GM12878 (cell line): ENCODE results near the gene HOXD9. TPM values are rescaled to one million over a fixed set of nuclear protein-coding genes. Genes with fewer than 3 reads are reported as not detected.

Experiments
- ATAC-seq: fragments of 200-7000 bp; cut with Tn5 transposase; 3 replicates; pipeline ENCODE4 v1.9.1; 2020; ENCODE audit warnings: mild to moderate bottlenecking, moderate library complexity
- BruUV-seq: library from RNA; stranded (reverse); fragments of 400-500 nt; replicated peaks from 2 replicates; lab custom pipeline; 2021; lab: Mats Ljungman, UMichigan
- CTCF ChIA-PET: fragments of 300-600 bp; sonication (Branson Sonifier 250); formaldehyde crosslinking; extraction: SDS; loops from one replicate; lab custom pipeline; 2021; ENCODE audit warnings: inconsistent platforms; lab: Yijun Ruan, JAX
- POLR2A ChIA-PET: fragments of 350-600 bp; formaldehyde crosslinking; extraction: SDS; loops from one replicate; lab custom pipeline; 2021; ENCODE audit warnings: inconsistent platforms; lab: Charles Lee
- RAD21 ChIA-PET: fragments of 300-600 bp; sonication (Branson Sonifier 250); formaldehyde crosslinking; loops from one replicate; lab custom pipeline; 2023; ENCODE audit warnings: antibody characterized with exemption; ENCODE audit not compliant: unreplicated experiment; lab: Charles Lee
- SMC1A ChIA-PET: fragments of 300-600 bp; sonication (Branson Sonifier 250); formaldehyde crosslinking; loops from one replicate; lab custom pipeline; 2023; ENCODE audit not compliant: unreplicated experiment, uncharacterized antibody; lab: Charles Lee
- DNase-seq: peaks from one replicate; pipeline ENCODE4 v3.0.0-alpha.2; 2011; ENCODE audit warnings: low read depth, low spot score
- FAIRE-seq: peaks from 3 replicates; lab custom pipeline; 2011; peaks lifted over from hg19 to GRCh38; lab: Jason Lieb, UNC
- H2AFZ ChIP-seq: 2 replicates; pipeline ENCODE4 v1.6.0; 2011; ENCODE audit warnings: low read depth, low read length, control low read depth; ENCODE audit not compliant: control insufficient read depth
- H3K27ac ChIP-seq: 2 replicates; pipeline ENCODE4 v1.5.1; 2011; ENCODE audit warnings: control low read depth; ENCODE audit not compliant: control insufficient read depth, insufficient read depth
- H3K27me3 ChIP-seq, 2 experiments: replicated peaks in 1 of 2; 2 replicates each; pipeline versions ENCODE4 v1.6.0 to v1.6.1; 2011; ENCODE audit warnings: low read length in 1 of 2; ENCODE audit not compliant: control insufficient read depth in 2 of 2, insufficient read depth in 2 of 2
- H3K36me3 ChIP-seq, 2 experiments: 2 replicates each; pipeline ENCODE4 v1.5.1; 2011; ENCODE audit warnings: low read length in 1 of 2; ENCODE audit not compliant: control insufficient read depth in 2 of 2, insufficient read depth in 2 of 2
- H3K4me1 ChIP-seq: 2 replicates; pipeline ENCODE4 v1.6.1; 2011; ENCODE audit warnings: mild to moderate bottlenecking, low read length, moderate library complexity, mixed read lengths; ENCODE audit not compliant: control insufficient read depth, insufficient read depth
- H3K4me2 ChIP-seq: 2 replicates; pipeline ENCODE4 v1.6.0; 2011; ENCODE audit warnings: control low read depth; ENCODE audit not compliant: control insufficient read depth, insufficient read depth
- H3K4me3 ChIP-seq: fragments of 200-600 bp; sonication (generic); 2 replicates; pipeline ENCODE4 v1.5.1; 2016
- H3K79me2 ChIP-seq: 2 replicates; pipeline ENCODE4 v1.6.0; 2011; ENCODE audit warnings: low read length; ENCODE audit not compliant: control insufficient read depth, insufficient read depth
- H3K9ac ChIP-seq: 2 replicates; pipeline ENCODE4 v1.8.0; 2011; ENCODE audit warnings: low read length, control low read depth, mixed read lengths; ENCODE audit not compliant: control insufficient read depth, insufficient read depth
- H3K9me3 ChIP-seq: replicated peaks from 3 replicates; pipeline ENCODE4 v1.5.1; 2011; ENCODE audit warnings: mild to moderate bottlenecking, low read length; ENCODE audit not compliant: control insufficient read depth, insufficient read depth
- H4K20me1 ChIP-seq: 2 replicates; pipeline ENCODE4 v1.6.0; 2011; ENCODE audit not compliant: control insufficient read depth, insufficient read depth
- ATF7 ChIP-seq: fragments of 450-650 bp; IDR thresholded peaks from 2 replicates; pipeline ENCODE4 v1.6.1; 2016; ENCODE audit warnings: low read depth, mild to moderate bottlenecking
- GABPA ChIP-seq: IDR thresholded peaks from 2 replicates; pipeline ENCODE4 v1.6.1; 2014; ENCODE audit warnings: antibody characterized with exemption, low read depth, mild to moderate bottlenecking, inconsistent platforms
- HDAC2 ChIP-seq: fragments of 200-600 bp; sonication (generic); IDR thresholded peaks from 2 replicates; pipeline ENCODE4 v1.6.1; 2017
- HDAC6 ChIP-seq: fragments of 200-600 bp; sonication (generic); IDR thresholded peaks from one replicate; pipeline ENCODE4 v1.8.0; 2017; ENCODE audit warnings: antibody characterized with exemption; ENCODE audit not compliant: unreplicated experiment
- LARP7 ChIP-seq: fragments of 450-650 bp; IDR thresholded peaks from 2 replicates; pipeline ENCODE4 v1.6.1; 2017; ENCODE audit warnings: mild to moderate bottlenecking
- MTA2 ChIP-seq: fragments of 450-650 bp; IDR thresholded peaks from 2 replicates; pipeline ENCODE4 v1.6.1; 2016; ENCODE audit warnings: low read depth, mild to moderate bottlenecking, moderate library complexity
- NFIC ChIP-seq: IDR thresholded peaks from 2 replicates; pipeline ENCODE4 v1.6.1; 2012; ENCODE audit warnings: low read depth, mild to moderate bottlenecking, inconsistent platforms, low read length, moderate library complexity
- SREBF2 ChIP-seq: IDR thresholded peaks from 2 replicates; pipeline ENCODE4 v1.6.1; 2012; ENCODE audit warnings: mild to moderate bottlenecking, low read length
- STAT1 ChIP-seq: fragments of 450-650 bp; conservative IDR thresholded peaks from 2 replicates; pipeline ENCODE4 v1.6.1; 2014; ENCODE audit warnings: antibody characterized with exemption, mild to moderate bottlenecking
- YY1 ChIP-seq: IDR thresholded peaks from 2 replicates; pipeline ENCODE4 v1.6.1; 2011; ENCODE audit warnings: low read depth, mild to moderate bottlenecking, low read length
- ZNF274 ChIP-seq: IDR thresholded peaks from one replicate; pipeline ENCODE4 v1.8.0; 2011; ENCODE audit not compliant: insufficient read length, insufficient read depth
- WGBS: methylation state at CpG from one replicate; pipeline ENCODE4 v1.1.6; 2016; ENCODE audit warnings: low lambda C conversion rate; ENCODE audit not compliant: insufficient replicate concordance, insufficient coverage; ENCODE audit errors: missing lambda C conversion rate; 5-methylcytosine and 5-hydroxymethylcytosine counted together
- in situ Hi-C: fragments of 300-500 bp; cut with MboI; formaldehyde crosslinking; loops from 9 replicates; pipeline ENCODE4 v1.14.3; 2018; ENCODE audit warnings: mixed read lengths
- intact Hi-C: fragments of 100-400 bp; cut with micrococcal nuclease; formaldehyde crosslinking; loops from one replicate; pipeline ENCODE4 v1.14.2; 2022; ENCODE audit not compliant: unreplicated experiment
- polyA plus RNA-seq, 11 experiments: library from polyadenylated mRNA; depleted of rRNA in 4 of 11; unstranded in 6 of 11; stranded (reverse) in 5 of 11; fragments of >200 nt; fragmentation: Nextera tagmentation in 4 of 11; fragmentation: Illumina TruSeq in 1 of 11; extraction: Ambion mirVana in 4 of 11; extraction: Trizol in 1 of 11; gene quantifications; 1 replicate in 1 of 11; 2 replicates in 10 of 11; pipeline versions ENCODE4 v1.2.1 to v1.2.3, GENCODE V29; 2011 to 2016; ENCODE audit warnings: inconsistent platforms in 2 of 11, missing spikeins in 2 of 11, low read depth in 1 of 11
- total RNA-seq, 4 experiments: library from RNA; depleted of rRNA in 3 of 4; stranded (reverse); fragments of >200 nt in 3 of 4; fragmentation: Illumina TruSeq in 1 of 4; extraction: Trizol in 1 of 4; gene quantifications; 2 replicates each; pipeline versions ENCODE4 v1.2.1 to v1.2.3, GENCODE V29; 2013 to 2021
- TF ChIP-seq, protein P1 (sequence below), 3 experiments: IDR thresholded peaks in 2 of 3; conservative IDR thresholded peaks in 1 of 3; 2 replicates each; pipeline ENCODE4 v1.5.1; 2011; ENCODE audit warnings: low read depth in 3 of 3, low read length in 3 of 3, mild to moderate bottlenecking in 3 of 3, control low read depth in 2 of 3, moderate library complexity in 2 of 3, inconsistent platforms in 1 of 3, mixed read lengths in 1 of 3; ENCODE audit not compliant: control insufficient read depth in 2 of 3, insufficient read depth in 1 of 3; ENCODE audit errors: extremely low read depth in 1 of 3

Gene HOXD9
- total and polyA plus RNA-seq, 10 of the 15 experiments (the other 5 are each of a cell fraction or from before 2014, with no cell fraction given) = not detected

DNA sequence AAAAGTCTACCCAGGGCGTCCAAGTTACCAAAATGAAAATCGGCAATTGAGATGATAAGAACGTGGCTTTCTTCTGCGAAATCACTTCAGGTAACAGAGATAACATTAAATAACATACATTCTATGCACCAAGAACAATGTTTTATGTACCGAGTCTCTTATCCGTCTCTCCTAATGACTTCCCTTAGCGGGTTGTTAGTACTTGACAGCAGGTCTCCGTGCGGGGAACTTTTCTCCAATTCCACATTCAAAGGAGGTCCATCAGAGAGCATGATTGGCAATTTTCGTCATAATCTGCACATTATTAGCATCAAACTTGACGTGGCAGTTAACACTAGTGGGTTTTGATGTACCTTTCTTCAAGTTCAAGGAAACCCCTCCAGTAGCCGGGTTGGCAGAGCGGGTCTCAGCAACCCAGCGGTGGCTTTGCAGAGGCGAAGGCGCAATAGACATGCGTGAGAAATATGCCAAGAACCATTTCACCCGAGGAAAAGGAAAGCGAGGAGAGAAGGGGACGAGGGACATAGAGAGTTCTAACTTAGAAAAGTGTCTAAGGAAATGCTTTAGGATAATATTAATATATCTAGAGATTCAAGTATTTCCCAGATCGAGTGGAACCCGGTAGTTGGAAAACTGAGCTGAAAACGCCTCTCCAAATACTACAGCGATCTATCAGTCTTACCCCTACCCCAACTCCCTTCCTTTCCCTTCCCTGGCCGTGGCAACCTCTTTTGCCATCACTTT lies 43.8 kb upstream of the HOXD9 start:
- H3K27me3 ChIP-seq = peaks cover 4 to 23% of the 10 kb centered on the region in 2 experiments
- no peak overlapping the region for H3K4me2 ChIP-seq
- H3K36me3 ChIP-seq = no peaks in the 10 kb centered on the region
- POLR2A ChIA-PET = no interaction called here
- H3K4me1 ChIP-seq = no peaks in the 10 kb centered on the region
- peaks cover 20% of the 10 kb centered on the region; the same call in 2 of the 3 replicates for H3K9me3 ChIP-seq
- DNase-seq (no peak), FAIRE-seq (no peak), ATAC-seq (no peak)
- CTCF ChIA-PET = no interaction called here
- no peak overlapping the region for H3K4me3 ChIP-seq
- H2AFZ ChIP-seq = no peak overlapping the region
- H3K9ac ChIP-seq = no peak overlapping the region
- WGBS = 33% methylated on average over 25 of the region's 25 CpGs
- no peak overlapping the region for H3K27ac ChIP-seq
- SMC1A ChIA-PET = no interaction called here
- no TSS peak for BruUV-seq
- H4K20me1 ChIP-seq = no peaks in the 10 kb centered on the region
- in situ Hi-C loops = no loop called here
- intact Hi-C loops = no loop called here
- no peak for TF ChIP-seq GABPA
- TF ChIP-seq YY1 = no peak
- TF ChIP-seq, protein P1, sequence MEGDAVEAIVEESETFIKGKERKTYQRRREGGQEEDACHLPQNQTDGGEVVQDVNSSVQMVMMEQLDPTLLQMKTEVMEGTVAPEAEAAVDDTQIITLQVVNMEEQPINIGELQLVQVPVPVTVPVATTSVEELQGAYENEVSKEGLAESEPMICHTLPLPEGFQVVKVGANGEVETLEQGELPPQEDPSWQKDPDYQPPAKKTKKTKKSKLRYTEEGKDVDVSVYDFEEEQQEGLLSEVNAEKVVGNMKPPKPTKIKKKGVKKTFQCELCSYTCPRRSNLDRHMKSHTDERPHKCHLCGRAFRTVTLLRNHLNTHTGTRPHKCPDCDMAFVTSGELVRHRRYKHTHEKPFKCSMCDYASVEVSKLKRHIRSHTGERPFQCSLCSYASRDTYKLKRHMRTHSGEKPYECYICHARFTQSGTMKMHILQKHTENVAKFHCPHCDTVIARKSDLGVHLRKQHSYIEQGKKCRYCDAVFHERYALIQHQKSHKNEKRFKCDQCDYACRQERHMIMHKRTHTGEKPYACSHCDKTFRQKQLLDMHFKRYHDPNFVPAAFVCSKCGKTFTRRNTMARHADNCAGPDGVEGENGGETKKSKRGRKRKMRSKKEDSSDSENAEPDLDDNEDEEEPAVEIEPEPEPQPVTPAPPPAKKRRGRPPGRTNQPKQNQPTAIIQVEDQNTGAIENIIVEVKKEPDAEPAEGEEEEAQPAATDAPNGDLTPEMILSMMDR (IDR thresholded peaks at IDR 0.05 in 2 of 3, conservative IDR thresholded peaks at IDR 0.05 in 1 of 3; ENCODE audit: control insufficient read depth in 2 of 3, extremely low read depth in 1 of 3, insufficient read depth in 1 of 3, low read depth in 3 of 3, low read length in 3 of 3) = no peak
- no peak for TF ChIP-seq MTA2
- no peak for TF ChIP-seq LARP7
- no peak for TF ChIP-seq ZNF274
- no peak for TF ChIP-seq STAT1
- no peak for TF ChIP-seq SREBF2
- no peak for TF ChIP-seq ATF7
- TF ChIP-seq NFIC = no peak
- TF ChIP-seq HDAC2 = no peak
- no peak for TF ChIP-seq HDAC6
- H3K79me2 ChIP-seq = no peaks in the 10 kb centered on the region
- RAD21 ChIA-PET = no interaction called here
